Uterus (tissue), 2 donors: ENCODE results near the gene CHTF8.

Experiments
- POLR2A ChIP-seq, 2 donors: fragments of 450-650 bp; IDR thresholded peaks; one replicate each; pipeline ENCODE4 v1.6.1; 2016; ENCODE audit warnings: antibody characterized with exemption in 2 of 2, mild to moderate bottlenecking in 1 of 2, moderate library complexity in 1 of 2
- TF ChIP-seq, protein P1 (sequence below), 4 experiments: fragments of 200-600 bp in 2 of 4; fragments of 450-650 bp in 2 of 4; sonication (generic) in 2 of 4; IDR thresholded peaks; one replicate each; pipeline ENCODE4 v1.5.1; 2016 to 2019; ENCODE audit warnings: antibody characterized with exemption in 4 of 4, mild to moderate bottlenecking in 2 of 4, moderate library complexity in 1 of 4

DNA sequence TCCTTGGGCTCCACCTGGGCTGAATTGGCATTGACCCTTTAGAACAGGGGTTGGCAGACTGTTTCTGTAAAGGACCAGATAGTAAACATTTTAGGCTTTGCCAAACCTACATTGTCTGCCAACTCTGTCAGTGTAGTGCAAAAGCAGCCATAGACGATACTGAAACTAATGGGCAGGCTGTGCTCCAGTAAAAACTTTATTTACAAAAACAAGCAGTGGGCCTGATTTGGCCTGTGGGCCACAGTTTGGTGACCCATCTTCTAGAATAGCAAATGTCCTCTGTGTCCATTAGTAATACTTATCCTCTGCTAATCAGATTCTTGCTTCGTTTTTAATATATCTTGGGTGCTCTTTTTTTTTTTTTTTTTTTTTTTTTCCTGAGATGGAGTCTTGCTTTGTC, 6.2 kb upstream of the CHTF8 start:
- TF ChIP-seq, protein P1, sequence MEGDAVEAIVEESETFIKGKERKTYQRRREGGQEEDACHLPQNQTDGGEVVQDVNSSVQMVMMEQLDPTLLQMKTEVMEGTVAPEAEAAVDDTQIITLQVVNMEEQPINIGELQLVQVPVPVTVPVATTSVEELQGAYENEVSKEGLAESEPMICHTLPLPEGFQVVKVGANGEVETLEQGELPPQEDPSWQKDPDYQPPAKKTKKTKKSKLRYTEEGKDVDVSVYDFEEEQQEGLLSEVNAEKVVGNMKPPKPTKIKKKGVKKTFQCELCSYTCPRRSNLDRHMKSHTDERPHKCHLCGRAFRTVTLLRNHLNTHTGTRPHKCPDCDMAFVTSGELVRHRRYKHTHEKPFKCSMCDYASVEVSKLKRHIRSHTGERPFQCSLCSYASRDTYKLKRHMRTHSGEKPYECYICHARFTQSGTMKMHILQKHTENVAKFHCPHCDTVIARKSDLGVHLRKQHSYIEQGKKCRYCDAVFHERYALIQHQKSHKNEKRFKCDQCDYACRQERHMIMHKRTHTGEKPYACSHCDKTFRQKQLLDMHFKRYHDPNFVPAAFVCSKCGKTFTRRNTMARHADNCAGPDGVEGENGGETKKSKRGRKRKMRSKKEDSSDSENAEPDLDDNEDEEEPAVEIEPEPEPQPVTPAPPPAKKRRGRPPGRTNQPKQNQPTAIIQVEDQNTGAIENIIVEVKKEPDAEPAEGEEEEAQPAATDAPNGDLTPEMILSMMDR (IDR thresholded peaks at IDR 0.05), result no peak
- no peak for TF ChIP-seq POLR2A (IDR thresholded peaks at IDR 0.05)
